Posterior cingulate gyrus (tissue), 11 donors: Measurements from ENCODE around the gene MT1F.

ENCODE experiments used
- DNase-seq, 10 donors: peaks; one replicate each; pipeline versions ENCODE4 v3.0.0 to v3.0.0-alpha.2; 2020 to 2021; ENCODE audit warnings: mixed read lengths in 3 of 10
- intact Hi-C: fragments of 100-400 bp; cut with DNase I; formaldehyde crosslinking; loops from one replicate; pipeline ENCODE4 v1.15.1; 2023

The MT1F gene

GRCh38 chr16:56625140-56625942 lies 32.4 kb upstream of the MT1F start, which contains the start of gene MT1E:
Gene MT1E (plus strand): TSS chr16:56625781. CDS start chr16:56625852, 71 bp downstream.
- intact Hi-C loops, result no loop called here
- peak in 6 of 10 donors; percentile 35 to 91 (median 54) for DNase-seq

GRCh38 chr16:56625943-56626654 lies 31.7 kb upstream of the MT1F start:
- DNase-seq, result no peak
- intact Hi-C loops, result no loop called here

- intact Hi-C loops, result no loop called here
- DNase-seq, result no peak
Observed at GRCh38 chr16:56626685-56627084, 31.1 kb upstream of the MT1F start.

GRCh38 chr16:56628486-56629350 lies 29.0 kb upstream of the MT1F start:
- DNase-seq, result no peak
- intact Hi-C loops, result no loop called here

GRCh38 chr16:56629531-56629930 lies 28.2 kb upstream of the MT1F start:
- DNase-seq, result no peak
- intact Hi-C loops, result no loop called here

- intact Hi-C loops, result no loop called here
- DNase-seq, result no peak
Observed at GRCh38 chr16:56630134-56630533, 27.6 kb upstream of the MT1F start.

- DNase-seq, result no peak
- intact Hi-C loops, result no loop called here
Observed at GRCh38 chr16:56631197-56631596, 26.6 kb upstream of the MT1F start.

- no peak for DNase-seq
- intact Hi-C loops, result no loop called here
Observed at GRCh38 chr16:56631832-56632155, 26.0 kb upstream of the MT1F start.

GRCh38 chr16:56632156-56632847 lies 25.5 kb upstream of the MT1F start, which contains the start of gene MT1M:
Gene MT1M (plus strand): TSS chr16:56632659. CDS start chr16:56632732, 73 bp downstream.
- peak in 7 of 10 donors; percentile 34 to 91 (median 63) for DNase-seq
- intact Hi-C loops, result no loop called here

- no peak for DNase-seq
- intact Hi-C loops, result no loop called here
Observed at GRCh38 chr16:56632848-56633365, 24.9 kb upstream of the MT1F start.

- no peak for DNase-seq
- intact Hi-C loops, result no loop called here
Observed at GRCh38 chr16:56633535-56633934, 24.2 kb upstream of the MT1F start.

GRCh38 chr16:56634715-56635440 lies 22.9 kb upstream of the MT1F start:
- DNase-seq, result no peak
- intact Hi-C loops, result no loop called here

GRCh38 chr16:56635441-56635967 lies 22.3 kb upstream of the MT1F start:
- intact Hi-C loops, result no loop called here
- no peak for DNase-seq

- intact Hi-C loops, result no loop called here
Observed at GRCh38 chr16:56636616-56637413, 20.9 kb upstream of the MT1F start.

GRCh38 chr16:56637814-56638750 lies 19.7 kb upstream of the MT1F start, which contains the start of gene MT1A:
Gene MT1A (plus strand): TSS chr16:56638666. CDS start chr16:56638739, 73 bp downstream.
- DNase-seq, result peak in 2 of 10 donors; percentile 31 to 89
- intact Hi-C loops, result no loop called here

More at GRCh38 chr16:56636616-56637413, 20.9 kb upstream of the MT1F start:
- DNase-seq, result no peak

- intact Hi-C loops, result no loop called here
- no peak for DNase-seq
Observed at GRCh38 chr16:56639045-56639444, 18.7 kb upstream of the MT1F start.

- intact Hi-C loops, result no loop called here
- DNase-seq, result no peak
Observed at GRCh38 chr16:56640076-56640475, 17.7 kb upstream of the MT1F start.
